Suprapubic skin (tissue), 4 donors: ENCODE data around the gene GSTO2.

Source experiments
- EP300 ChIP-seq: sonication (generic); formaldehyde crosslinking; IDR thresholded peaks from one replicate; pipeline ENCODE4 v1.6.1; 2017; ENCODE audit warnings: antibody characterized with exemption
- POLR2AphosphoS5 ChIP-seq, 3 donors: sonication (generic); formaldehyde crosslinking; IDR thresholded peaks; one replicate each; pipeline ENCODE4 v1.6.1; 2017; ENCODE audit warnings: antibody characterized with exemption in 3 of 3
- TF ChIP-seq, protein P1 (sequence below), 2 donors: fragments of 200-600 bp in 1 of 2; fragments of 450-650 bp in 1 of 2; sonication (generic) in 1 of 2; IDR thresholded peaks; one replicate each; pipeline ENCODE4 v1.5.1; 2016 to 2019; ENCODE audit warnings: antibody characterized with exemption in 2 of 2, mild to moderate bottlenecking in 1 of 2, moderate library complexity in 1 of 2

DNA sequence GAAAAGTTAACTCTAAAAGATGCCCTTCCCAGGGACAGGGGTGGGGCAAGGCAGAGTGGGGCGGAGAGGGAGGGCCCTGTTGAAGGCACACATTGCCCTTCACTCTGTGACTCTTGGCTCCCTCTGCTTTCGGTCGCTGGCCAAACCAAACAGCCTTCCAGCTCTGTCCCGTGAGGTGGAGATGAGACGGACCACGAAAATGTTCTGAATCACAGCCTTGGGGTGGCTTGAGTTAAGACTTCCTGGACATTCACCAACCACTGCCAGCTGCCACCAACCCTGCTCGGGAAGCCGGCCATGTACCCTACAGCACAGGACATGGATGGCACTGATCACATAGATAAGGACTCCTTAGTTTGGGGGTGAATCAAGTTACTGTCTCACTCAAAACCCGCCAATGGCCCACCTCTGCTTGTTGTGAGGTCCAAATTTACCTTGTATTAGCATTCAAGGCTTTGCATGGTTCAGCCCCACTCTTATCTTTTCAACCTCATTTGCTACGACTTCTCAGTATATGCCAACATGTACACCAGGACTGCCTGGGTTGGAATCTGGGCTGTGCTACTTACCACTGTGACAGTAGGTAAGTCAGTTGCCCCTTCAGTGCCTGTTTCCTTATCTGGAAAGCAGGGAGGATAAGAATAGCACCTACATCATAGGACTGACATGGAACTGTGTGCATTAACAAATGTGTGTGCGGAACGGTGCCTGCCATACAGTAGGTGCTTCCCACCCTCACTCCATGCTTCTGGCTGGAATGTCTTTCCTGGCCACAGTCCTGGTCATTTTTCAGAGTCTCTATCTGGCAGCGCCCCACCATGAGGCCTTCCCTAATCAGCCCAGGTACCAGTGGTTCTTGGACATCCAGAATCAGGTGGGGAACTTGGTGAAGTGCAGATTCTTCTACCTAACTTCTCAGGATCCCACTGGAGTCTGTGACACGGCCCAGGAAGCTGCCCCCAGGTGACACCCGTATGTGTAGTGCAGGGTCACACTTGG, 41.3 kb downstream of the GSTO2 start:
- TF ChIP-seq EP300 (no peak), POLR2AphosphoS5 (IDR thresholded peaks at IDR 0.05) (peak in 2 of 3 donors; percentile 25 to 27)
- TF ChIP-seq, protein P1, sequence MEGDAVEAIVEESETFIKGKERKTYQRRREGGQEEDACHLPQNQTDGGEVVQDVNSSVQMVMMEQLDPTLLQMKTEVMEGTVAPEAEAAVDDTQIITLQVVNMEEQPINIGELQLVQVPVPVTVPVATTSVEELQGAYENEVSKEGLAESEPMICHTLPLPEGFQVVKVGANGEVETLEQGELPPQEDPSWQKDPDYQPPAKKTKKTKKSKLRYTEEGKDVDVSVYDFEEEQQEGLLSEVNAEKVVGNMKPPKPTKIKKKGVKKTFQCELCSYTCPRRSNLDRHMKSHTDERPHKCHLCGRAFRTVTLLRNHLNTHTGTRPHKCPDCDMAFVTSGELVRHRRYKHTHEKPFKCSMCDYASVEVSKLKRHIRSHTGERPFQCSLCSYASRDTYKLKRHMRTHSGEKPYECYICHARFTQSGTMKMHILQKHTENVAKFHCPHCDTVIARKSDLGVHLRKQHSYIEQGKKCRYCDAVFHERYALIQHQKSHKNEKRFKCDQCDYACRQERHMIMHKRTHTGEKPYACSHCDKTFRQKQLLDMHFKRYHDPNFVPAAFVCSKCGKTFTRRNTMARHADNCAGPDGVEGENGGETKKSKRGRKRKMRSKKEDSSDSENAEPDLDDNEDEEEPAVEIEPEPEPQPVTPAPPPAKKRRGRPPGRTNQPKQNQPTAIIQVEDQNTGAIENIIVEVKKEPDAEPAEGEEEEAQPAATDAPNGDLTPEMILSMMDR (IDR thresholded peaks at IDR 0.05) = no peak
